Pancreas (tissue), 10 donors: ENCODE data around the gene NUP214. TPM values are rescaled to one million over a fixed set of nuclear protein-coding genes. Genes with fewer than 3 reads are reported as not detected.

Experiments
- ATAC-seq, 4 donors: fragments of 200-7000 bp; cut with Tn5 transposase; one replicate each; pipeline versions ENCODE4 v1.8.0 to v1.9.1; 2020; ENCODE audit warnings: mild to moderate bottlenecking in 4 of 4, moderate library complexity in 4 of 4
- DNase-seq, 6 donors: peaks; one replicate each; pipeline ENCODE4 v3.0.0-alpha.2; 2020
- FAIRE-seq: peaks from 2 replicates; lab custom pipeline; 2012; peaks lifted over from hg19 to GRCh38; lab: Jason Lieb, UNC
- H3K27ac ChIP-seq, 4 donors: fragments of 200-600 bp; sonication (generic); 1 replicate in 3 of 4; 2 replicates in 1 of 4; pipeline versions ENCODE4 v1.5.0 to v1.8.0; 2020
- H3K27me3 ChIP-seq, 4 donors: fragments of 200-600 bp; one replicate each; pipeline ENCODE4 v1.8.0; 2021
- H3K36me3 ChIP-seq, 3 donors: fragments of 200-600 bp; sonication (generic) in 1 of 3; one replicate each; pipeline versions ENCODE4 v1.5.0 to v1.8.0; 2020 to 2021
- H3K4me1 ChIP-seq, 3 donors: fragments of 200-600 bp; one replicate each; pipeline ENCODE4 v1.8.0; 2021
- H3K4me3 ChIP-seq, 4 donors: fragments of 200-600 bp; sonication (generic) in 2 of 4; one replicate each; pipeline versions ENCODE4 v1.5.0 to v1.8.0; 2020 to 2021
- H3K9me3 ChIP-seq, 4 donors: fragments of 200-600 bp; one replicate each; pipeline ENCODE4 v1.8.0; 2021
- CTCF ChIP-seq, 4 donors: fragments of 200-600 bp; sonication (generic) in 3 of 4; IDR thresholded peaks; one replicate each; pipeline versions ENCODE4 v1.5.0 to v1.8.0; 2021; ENCODE audit warnings: antibody characterized with exemption in 4 of 4
- WGBS, 2 donors: extraction: QIAGEN DNeasy Blood & Tissue Kit; methylation state at CpG; one replicate each; pipeline ENCODE4 v1.1.7; 2013; 5-methylcytosine and 5-hydroxymethylcytosine counted together
- intact Hi-C, 3 donors: fragments of 100-400 bp; cut with DNase I; formaldehyde crosslinking; loops; one replicate each; pipeline versions ENCODE4 v1.11.1 to v1.14.2; 2022
- polyA plus RNA-seq, 2 donors: library from polyadenylated mRNA; stranded (reverse); fragments of 200-250 nt; gene quantifications; one replicate each; pipeline ENCODE4 v1.2.3, GENCODE V29; 2013
- total RNA-seq, 6 donors: library from RNA; stranded (reverse); fragmentation: NEBNext Ultra II Directional in 4 of 6; extraction: Animal tissue kit (Norgen Biotek cat#: 25700) in 4 of 6; gene quantifications; one replicate each; pipeline versions ENCODE4 v1.2.1 to v1.2.4, GENCODE V29; 2021 to 2023
- donor health status: healthy with polysubstance abuse.
- donor health status: DM: no; HTN: no; CAD: no; lungs with moderate emphysema.
- donor health status: DM: no; HTN: no; CAD: no.
- donor health status: control.
- donor health status: control.
- donor health status: Bipolar disorder and iron deficiency.
- donor health status: DM: yes; HTN: yes; CAD: no.
- donor health status: DM: no; HTN: no; CAD: no.
- donor health status: DM: no; HTN: no; CAD: no.
- donor health status: DM: yes; HTN: yes; CAD: no.

The NUP214 gene
- total and polyA plus RNA-seq, 8 donors = 24.3 to 38.3 (median 27.8) TPM

- H3K36me3 ChIP-seq = peaks cover 0 to 53% (median 12%) of the 10 kb centered on the region in 3 donors
- ATAC-seq = no peak
These were observed 37.5 kb downstream of the NUP214 start for GRCh38 chr9:131162886-131163285.

GRCh38 chr9:131165523-131165922 is 40.1 kb downstream of the NUP214 start:
- no peaks in the 10 kb centered on the region for H3K27me3 ChIP-seq
- H3K27ac ChIP-seq = no peak overlapping the region
- TF ChIP-seq CTCF (IDR thresholded peaks at IDR 0.05) = no peak
- no peak overlapping the region for H3K4me3 ChIP-seq
- H3K4me1 ChIP-seq = peaks cover 0 to 10% (median 0%) of the 10 kb centered on the region in 3 donors
- H3K36me3 ChIP-seq = peaks cover 0 to 39% (median 12%) of the 10 kb centered on the region in 3 donors
- H3K9me3 ChIP-seq = no peaks in the 10 kb centered on the region
- no peak for FAIRE-seq
- DNase-seq = no peak
- no peak for ATAC-seq
- intact Hi-C loops = no loop called here

More at GRCh38 chr9:131162886-131163285, 37.5 kb downstream of the NUP214 start:
- WGBS, 2 donors = 87 to 90% methylated on average over 4 of the region's 4 CpGs
- H3K27ac ChIP-seq = no peak overlapping the region
- no peak for TF ChIP-seq CTCF (IDR thresholded peaks at IDR 0.05)
- H3K9me3 ChIP-seq = no peaks in the 10 kb centered on the region
- intact Hi-C loops = no loop called here
- H3K4me3 ChIP-seq = no peak overlapping the region
- peaks cover 0 to 10% (median 5%) of the 10 kb centered on the region in 3 donors for H3K4me1 ChIP-seq
- no peaks in the 10 kb centered on the region for H3K27me3 ChIP-seq
- FAIRE-seq (no peak), DNase-seq (no peak)

GRCh38 chr9:131167146-131167692 is 41.8 kb downstream of the NUP214 start:
- no peak for TF ChIP-seq CTCF (IDR thresholded peaks at IDR 0.05)
- peak; percentile 69 for FAIRE-seq
- ATAC-seq = peak; percentile 81 to 97 (median 94)
- Histone ChIP-seq H3K27me3 (no peaks in the 10 kb centered on the region), H3K4me3 (no peak overlapping the region), H3K27ac (no peak overlapping the region), H3K9me3 (no peaks in the 10 kb centered on the region), H3K36me3 (peaks cover 0 to 23% (median 12%) of the 10 kb centered on the region in 3 donors), H3K4me1 (peaks cover 0 to 10% (median 0%) of the 10 kb centered on the region in 3 donors)
- DNase-seq = peak in 1 of 6 donors; percentile 14
- intact Hi-C loops = no loop called here
- 21 to 25% methylated on average over 6 of the region's 6 CpGs for WGBS, 2 donors

GRCh38 chr9:131167936-131168335 is 42.5 kb downstream of the NUP214 start:
- peak; percentile 16 to 44 (median 36) for ATAC-seq
- TF ChIP-seq CTCF (IDR thresholded peaks at IDR 0.05) = no peak
- 79 to 86% methylated on average over 4 of the region's 4 CpGs for WGBS, 2 donors
- Histone ChIP-seq H3K4me3 (no peak overlapping the region), H3K36me3 (peaks cover 0 to 18% (median 12%) of the 10 kb centered on the region in 3 donors), H3K9me3 (no peaks in the 10 kb centered on the region), H3K27me3 (no peaks in the 10 kb centered on the region), H3K27ac (no peak overlapping the region), H3K4me1 (peaks cover 0 to 10% (median 0%) of the 10 kb centered on the region in 3 donors)
- no peak for DNase-seq
- intact Hi-C loops = no loop called here
- no peak for FAIRE-seq

- Histone ChIP-seq H3K4me1 (peaks cover 0 to 10% (median 0%) of the 10 kb centered on the region in 3 donors), H3K27ac (no peak overlapping the region), H3K27me3 (no peaks in the 10 kb centered on the region), H3K4me3 (no peak overlapping the region), H3K9me3 (no peaks in the 10 kb centered on the region), H3K36me3 (peaks cover 0 to 5% (median 3%) of the 10 kb centered on the region in 3 donors)
- intact Hi-C loops = loop anchor here in 1 of 3 donors (10.0 kb wide), 1 partner anchor 165 kb away; no protein-coding TSS in a partner anchor
- TF ChIP-seq CTCF (IDR thresholded peaks at IDR 0.05) = no peak
- DNase-seq = no peak
- no peak for ATAC-seq
- 92 to 94% methylated on average over 7 of the region's 7 CpGs for WGBS, 2 donors
- no peak for FAIRE-seq
These were observed 44.3 kb downstream of the NUP214 start for GRCh38 chr9:131169563-131170240.
